HG02759 (cell line): ENCODE data around the gene S100P.

Source experiments
- ATAC-seq: cut with Tn5 transposase; IDR thresholded peaks from one replicate; pipeline ENCODE4 v1.9.1; 2021; ENCODE audit warnings: mild to moderate bottlenecking, moderate library complexity; ENCODE audit not compliant: unreplicated experiment

S100P gene

GRCh38 chr4:6695660-6696610 lies 2.3 kb downstream of the S100P start:
- ATAC-seq = no peak

GRCh38 chr4:6696611-6697010 lies 2.9 kb downstream of the S100P start:
- no peak for ATAC-seq

- no peak for ATAC-seq
Observed at GRCh38 chr4:6697131-6697530, 3.5 kb downstream of the S100P start.

DNA sequence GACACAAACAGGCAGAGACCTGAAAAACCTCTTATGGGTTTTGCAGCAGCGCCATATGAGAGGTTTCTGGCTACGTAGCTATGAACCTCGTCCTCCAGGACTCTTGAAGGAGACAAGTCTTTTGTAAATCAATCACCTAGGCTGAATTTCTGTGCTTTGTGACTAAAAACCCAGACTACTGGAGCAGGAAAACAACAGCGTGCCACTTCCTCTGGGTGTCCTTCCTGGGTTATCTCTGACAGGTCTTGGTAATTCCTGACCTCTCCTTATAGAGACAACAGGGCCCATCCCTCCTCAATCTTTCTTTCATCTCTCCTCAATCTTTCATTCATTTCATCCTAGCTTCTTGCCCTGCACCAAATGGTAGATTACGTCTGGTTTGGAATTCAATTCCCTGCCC lies 5.7 kb downstream of the S100P start:
- no peak for ATAC-seq

DNA sequence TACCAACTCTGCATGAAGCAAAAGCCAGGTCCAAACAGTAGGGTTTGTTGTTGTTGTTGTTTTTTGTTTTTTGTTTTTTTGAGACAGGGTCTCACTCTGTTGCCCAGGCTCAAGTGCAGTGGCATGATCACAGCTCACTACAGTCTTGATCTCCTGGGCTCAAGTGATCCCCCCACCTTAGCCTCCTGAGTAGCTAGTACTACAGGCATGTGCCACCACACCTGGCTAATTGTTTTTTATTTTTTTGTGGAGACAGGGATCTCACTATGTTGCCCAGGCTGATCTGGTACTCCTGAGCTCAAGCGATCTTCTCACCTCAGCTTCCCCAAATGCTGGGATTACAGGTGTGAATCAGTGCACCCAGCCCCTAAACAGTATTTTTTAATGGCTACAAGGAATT lies 6.2 kb downstream of the S100P start:
- no peak for ATAC-seq

- no peak for ATAC-seq
Observed at GRCh38 chr4:6701371-6701770, 7.7 kb downstream of the S100P start.

DNA sequence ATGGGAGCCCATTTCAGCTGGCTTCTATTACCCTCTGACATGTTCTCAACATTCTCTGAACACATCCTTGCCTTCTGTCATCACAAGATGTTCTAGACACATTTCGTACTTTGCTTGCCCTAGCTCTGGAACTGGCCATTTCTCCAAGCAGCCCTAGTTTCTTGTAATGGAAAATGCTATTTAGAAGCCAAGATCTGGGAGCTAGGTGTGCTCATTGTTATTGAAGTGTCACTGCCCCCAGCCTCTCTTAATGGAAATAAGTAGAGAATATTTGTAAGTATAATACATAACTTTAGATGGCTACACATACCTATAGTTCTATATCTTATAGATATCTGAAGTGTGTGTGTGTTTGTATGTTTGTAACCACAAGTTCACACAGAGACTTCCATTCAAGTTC lies 9.1 kb downstream of the S100P start:
- ATAC-seq = no peak

GRCh38 chr4:6703786-6704185 lies 10.1 kb downstream of the S100P start:
- ATAC-seq = no peak

GRCh38 chr4:6705646-6706045 lies 12.0 kb downstream of the S100P start:
- no peak for ATAC-seq

GRCh38 chr4:6706173-6706572 lies 12.5 kb downstream of the S100P start:
- no peak for ATAC-seq

DNA sequence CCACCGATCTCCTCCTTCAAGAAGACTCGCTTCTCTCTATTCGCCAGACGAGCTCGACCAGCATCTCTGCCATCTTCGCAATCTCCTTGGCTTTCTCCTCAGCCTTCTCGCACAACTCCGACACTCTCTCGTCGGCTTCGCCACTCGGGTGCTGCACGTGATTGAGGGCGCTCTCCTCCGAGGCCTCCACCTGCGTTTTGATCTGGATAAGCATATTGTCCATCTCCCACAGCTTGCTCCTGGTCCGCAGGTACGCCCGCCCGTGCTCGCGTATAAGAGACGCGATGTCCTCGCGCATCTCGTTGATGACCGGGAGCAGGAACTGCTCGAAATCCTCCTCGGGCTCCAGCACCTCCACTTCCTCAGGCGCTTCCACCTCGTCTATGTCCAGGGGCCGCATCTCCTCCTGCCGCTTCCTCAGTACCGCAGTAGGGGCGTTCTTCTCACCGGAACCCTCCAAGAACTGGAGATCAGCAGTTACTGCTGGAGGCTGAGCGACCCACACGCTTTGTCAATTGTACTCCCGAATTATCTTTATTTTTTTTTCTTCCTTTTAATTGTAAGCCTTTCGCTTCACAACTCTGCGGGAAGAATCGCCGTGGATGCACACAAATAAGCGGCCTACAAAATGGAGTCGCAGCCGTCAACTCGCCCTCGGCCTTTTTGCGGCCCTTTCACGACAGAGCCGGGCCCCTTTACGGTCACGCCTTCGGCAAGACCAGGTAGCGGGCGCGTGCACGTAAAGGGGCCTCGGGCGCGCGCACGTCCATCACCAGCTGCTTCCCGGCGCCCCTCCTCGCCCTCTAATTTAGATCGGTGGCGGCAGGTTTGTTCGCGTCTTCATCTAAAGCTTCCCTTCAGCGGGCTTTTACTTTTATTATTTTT lies 15.8 kb downstream of the S100P start, which contains the start of gene MRFAP1L1:
MRFAP1L1 (minus strand) TSS at position 636 of the 885 bp plus-strand sequence; CDS start at position 400, 236 bp downstream.
- ATAC-seq = peak; percentile 79

- peak; percentile 18 for ATAC-seq
Observed at GRCh38 chr4:6710282-6710681, 16.6 kb downstream of the S100P start.

- no peak for ATAC-seq
Observed at GRCh38 chr4:6710996-6711395, 17.3 kb downstream of the S100P start.

GRCh38 chr4:6714954-6715353 lies 21.3 kb downstream of the S100P start:
- no peak for ATAC-seq

DNA sequence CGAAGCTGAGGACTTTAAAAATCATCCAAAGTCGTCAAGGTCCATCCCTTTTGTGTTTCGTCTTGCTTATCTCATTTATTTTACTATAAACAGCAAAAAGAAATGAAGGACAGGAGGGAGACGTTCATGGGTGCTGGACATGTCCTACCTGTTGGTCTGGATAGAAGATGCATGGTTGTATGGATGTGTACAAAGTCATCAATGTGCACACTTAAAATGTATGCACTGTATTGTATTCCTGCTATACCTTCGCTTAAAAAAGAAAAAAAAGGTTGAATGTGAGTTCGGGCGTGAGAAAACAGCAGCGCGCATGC lies 22.0 kb downstream of the S100P start:
- no peak for ATAC-seq

- ATAC-seq = peak; percentile 89
Observed at GRCh38 chr4:6716018-6716911, 22.6 kb downstream of the S100P start, which contains the start of gene BLOC1S4. Gene BLOC1S4 (plus strand): TSS chr4:6716174. CDS start chr4:6716210, 36 bp downstream.

GRCh38 chr4:6716958-6717655 lies 23.4 kb downstream of the S100P start:
- no peak for ATAC-seq

DNA sequence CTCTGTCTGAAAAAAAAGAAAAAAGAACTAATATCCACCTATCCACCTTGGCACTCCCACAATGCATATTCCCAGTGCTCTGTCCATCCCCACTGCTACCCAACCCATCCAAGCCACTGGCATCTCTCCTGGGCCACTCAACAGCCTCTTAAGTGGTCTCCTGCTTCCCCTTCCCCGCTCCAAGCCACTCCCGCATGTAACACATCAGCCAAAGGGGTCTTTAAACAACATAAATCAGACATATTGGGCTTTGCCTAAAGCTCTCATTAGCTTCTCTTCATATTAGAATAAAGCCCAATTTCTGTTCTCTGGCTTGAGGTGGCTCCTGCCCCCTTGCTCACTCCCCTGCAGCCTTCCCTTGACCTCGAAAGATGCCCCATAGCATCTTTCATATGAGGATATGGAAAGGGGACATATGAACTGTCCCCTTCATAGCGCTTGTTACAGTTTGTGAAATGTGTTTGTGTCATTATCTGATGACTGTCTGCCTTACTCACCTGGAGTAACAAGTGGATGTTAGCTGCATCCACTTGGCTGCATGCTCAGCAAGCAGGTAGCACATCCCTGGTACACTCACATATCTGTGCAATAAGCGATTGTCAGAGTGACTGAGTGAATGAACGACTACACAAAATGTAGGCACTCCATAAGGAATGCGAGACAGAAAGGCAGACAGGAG lies 25.4 kb downstream of the S100P start:
- ATAC-seq = no peak

DNA sequence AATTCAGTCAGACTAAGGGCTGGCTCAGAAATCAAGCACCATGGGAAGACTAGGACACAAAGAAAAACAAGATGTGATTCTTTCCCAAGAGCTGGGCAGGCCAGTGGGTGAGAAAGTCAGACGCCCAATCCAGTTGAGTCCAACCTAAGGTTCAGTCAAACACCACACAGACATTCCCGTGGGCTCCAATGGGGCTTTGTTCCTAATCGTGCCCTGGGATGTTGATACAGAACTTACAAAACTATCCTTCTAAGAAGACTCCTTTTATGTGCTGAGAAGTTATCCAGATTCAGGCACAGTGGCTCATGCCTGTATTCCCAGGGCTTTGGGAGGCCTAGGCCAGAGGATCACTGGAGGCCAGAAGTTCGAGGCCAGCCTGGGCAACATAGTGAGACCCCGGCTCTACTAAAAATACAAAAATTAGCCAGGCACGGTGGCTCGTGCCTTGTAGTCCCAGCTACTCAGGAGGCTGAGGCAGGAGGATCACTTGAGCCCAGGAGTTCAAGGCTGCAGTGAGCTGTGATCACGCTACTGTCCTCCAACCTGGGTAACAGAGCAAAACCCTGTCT lies 26.0 kb downstream of the S100P start:
- no peak for ATAC-seq
